BJ (cell line): ENCODE data around the gene CYP1A2. TPM values are rescaled to one million over a fixed set of nuclear protein-coding genes. Genes with fewer than 3 reads are reported as not detected.
A peak's percentile ranks its signal among the peaks of the same experiment; 100 is the strongest.
"Not testable (repeated sequence)": the region's sequence is repeated elsewhere in the genome, so short reads cannot be mapped to it uniquely, and the experiment has no call there.

ENCODE experiments used
- CTCF ChIA-PET: fragments of 350-600 bp; formaldehyde crosslinking; extraction: SDS; loops from one replicate; lab custom pipeline; 2021; ENCODE audit warnings: antibody characterized with exemption, inconsistent platforms; lab: Yijun Ruan, JAX
- POLR2A ChIA-PET: fragments of 300-600 bp; sonication (Branson Sonifier 250); formaldehyde crosslinking; extraction: SDS; loops from one replicate; lab custom pipeline; 2021; ENCODE audit warnings: antibody characterized with exemption; lab: Charles Lee
- DNase-seq: peaks from one replicate; pipeline ENCODE4 v3.0.0-alpha.2; 2011; ENCODE audit warnings: low read depth
- H3K27me3 ChIP-seq: 2 replicates; pipeline ENCODE4 v1.6.0; 2011; ENCODE audit warnings: low read length; ENCODE audit not compliant: control insufficient read depth, insufficient read depth
- H3K36me3 ChIP-seq: 2 replicates; pipeline ENCODE4 v1.5.1; 2011; ENCODE audit warnings: low read length; ENCODE audit not compliant: control insufficient read depth, insufficient read depth
- H3K4me3 ChIP-seq: 2 replicates; pipeline ENCODE4 v1.5.1; 2011; ENCODE audit warnings: low read depth, mild to moderate bottlenecking, control low read depth, low read length
- CTCF ChIP-seq: IDR thresholded peaks from 2 replicates; pipeline ENCODE4 v1.5.1; 2011; ENCODE audit warnings: low read depth, mild to moderate bottlenecking, control low read depth, inconsistent platforms, low read length, moderate library complexity; ENCODE audit not compliant: insufficient read depth
- polyA plus RNA-seq: library from polyadenylated mRNA; depleted of rRNA; stranded (reverse); fragments of >200 nt; gene quantifications from 2 replicates; pipeline ENCODE4 v1.2.3, GENCODE V29; 2011

CYP1A2 gene
- polyA plus RNA-seq, 1 experiment, result not detected

- H3K36me3 ChIP-seq, result no peaks in the 10 kb centered on the region
- H3K4me3 ChIP-seq, result peak overlapping the region; percentile 89; the same call in 1 of the 2 replicates
- TF ChIP-seq CTCF, result no peak
- ChIA-PET CTCF (interaction anchor here (1.0 to 9.2 kb wide), 14 partner anchors 10 to 174 kb away, joined by 3 to 137 read pairs (median 5); no protein-coding TSS in a partner anchor), POLR2A (no interaction called here)
- DNase-seq, result no peak
- H3K27me3 ChIP-seq, result no peaks in the 10 kb centered on the region
Observed at GRCh38 chr15:74783808-74784175, 35.1 kb downstream of the CYP1A2 start.

- POLR2A ChIA-PET, result no interaction called here
- CTCF ChIA-PET, result interaction anchor here (0.6 to 9.2 kb wide), 12 partner anchors 9 to 173 kb away, joined by 3 to 137 read pairs (median 4); no protein-coding TSS in a partner anchor
- H3K27me3 ChIP-seq, result no peaks in the 10 kb centered on the region
- no peaks in the 10 kb centered on the region for H3K36me3 ChIP-seq
- DNase-seq, result no peak
- TF ChIP-seq CTCF, result no peak
- H3K4me3 ChIP-seq, result no peak overlapping the region
Observed at GRCh38 chr15:74784426-74785193, 36.0 kb downstream of the CYP1A2 start.

- POLR2A ChIA-PET, result no interaction called here
- no peak for TF ChIP-seq CTCF
- CTCF ChIA-PET, result interaction anchor here (1.1 to 9.2 kb wide), 8 partner anchors 9 to 166 kb away, joined by 3 to 137 read pairs (median 9); no protein-coding TSS in a partner anchor
- no peak for DNase-seq
- Histone ChIP-seq H3K36me3 (no peaks in the 10 kb centered on the region), H3K27me3 (no peaks in the 10 kb centered on the region), H3K4me3 (no peak overlapping the region)
Observed at GRCh38 chr15:74785194-74786032, 36.8 kb downstream of the CYP1A2 start.

- H3K4me3 ChIP-seq, H3K27me3 ChIP-seq, POLR2A ChIA-PET, H3K36me3 ChIP-seq, DNase-seq: not testable (repeated sequence)
- CTCF ChIA-PET, result interaction anchor here (1.1 to 3.3 kb wide), 3 partner anchors 9 to 50 kb away, joined by 3 to 29 read pairs (median 13); no protein-coding TSS in a partner anchor
Observed at GRCh38 chr15:74786081-74786480, 37.4 kb downstream of the CYP1A2 start.

GRCh38 chr15:74786551-74787165 is 38.0 kb downstream of the CYP1A2 start:
- ChIA-PET POLR2A (no interaction called here), CTCF (interaction anchor here (0.8 to 3.3 kb wide), 14 partner anchors 9 to 415 kb away, joined by 3 to 29 read pairs (median 5); no protein-coding TSS in a partner anchor)
- Histone ChIP-seq H3K27me3 (no peaks in the 10 kb centered on the region), H3K4me3 (no peak overlapping the region), H3K36me3 (no peaks in the 10 kb centered on the region)
- DNase-seq, result no peak
- no peak for TF ChIP-seq CTCF
